Measurements from ENCODE around the gene CX3CR1. TPM values are rescaled to one million over a fixed set of nuclear protein-coding genes. Genes with fewer than 3 reads are reported as not detected.

The CX3CR1 gene
- total and polyA plus RNA-seq, 2 of the 4 experiments (the other 2 are of a cell fraction) = not detected

GRCh38 chr3:39224288-39224687 lies 55.5 kb downstream of the CX3CR1 start:
- intact Hi-C loops (cut with micrococcal nuclease) = no loop called here
- no peak for DNase-seq
- Histone ChIP-seq H2BK5ac (ENCODE audit: low read depth, low read length, poor library complexity, severe bottlenecking) (no peak overlapping the region), H3K4me3 (ENCODE audit: insufficient read depth, low read depth, low read length) (no peak overlapping the region), H3K79me1 (ENCODE audit: low read depth in 1 of 2, low read length in 2 of 2) (no peaks in the 10 kb centered on the region), H3K18ac (ENCODE audit: low read depth, low read length) (no peak overlapping the region), H3K56ac (ENCODE audit: extremely low read depth, insufficient read depth, low read length) (no peak overlapping the region), H2BK15ac (ENCODE audit: low read depth, low read length) (no peak overlapping the region), H2BK120ac (ENCODE audit: low read depth, low read length) (no peak overlapping the region), H2BK20ac (ENCODE audit: low read depth, low read length) (no peak overlapping the region), H2AK9ac (replicated peaks; ENCODE audit: low read depth, low read length, poor library complexity) (no peak overlapping the region), H3K14ac (replicated peaks; ENCODE audit: low read depth, low read length) (no peak overlapping the region), H4K91ac (ENCODE audit: insufficient read depth, low read depth, low read length) (no peak overlapping the region), H3K4me1 (ENCODE audit: control insufficient read depth, insufficient read depth, low read length) (no peaks in the 10 kb centered on the region), H4K5ac (ENCODE audit: low read depth, low read length) (no peak overlapping the region), H3K4ac (ENCODE audit: low read depth, low read length) (no peak overlapping the region), H3K9me1 (ENCODE audit: insufficient read depth, low read length) (no peaks in the 10 kb centered on the region), H3K9ac (ENCODE audit: low read depth, low read length) (no peak overlapping the region), H2AK5ac (ENCODE audit: low read depth, low read length) (no peak overlapping the region), H3K23ac (ENCODE audit: low read depth, low read length) (no peak overlapping the region), H3K4me2 (ENCODE audit: low read depth, low read length) (no peak overlapping the region), H3K27ac (ENCODE audit: insufficient read depth, low read length) (no peak overlapping the region), H4K8ac (ENCODE audit: low read depth in 2 of 2, low read length in 2 of 2) (no peak overlapping the region), H3K9me3 (ENCODE audit: control insufficient read depth, insufficient read depth, low read length) (no peaks in the 10 kb centered on the region), H3K27me3 (ENCODE audit: control insufficient read depth, insufficient read depth, low read length) (peaks cover 16% of the 10 kb centered on the region), H4K20me1 (ENCODE audit: insufficient read depth, low read length) (no peaks in the 10 kb centered on the region), H2AFZ (replicated peaks; ENCODE audit: low read length, poor library complexity) (no peak overlapping the region), H3K36me3 (ENCODE audit: control insufficient read depth, insufficient read depth, low read length) (no peaks in the 10 kb centered on the region)
- no peak for ATAC-seq (ENCODE audit: low read depth)
- TF ChIP-seq CHD1 (IDR thresholded peaks at IDR 0.05; ENCODE audit: low read depth, low read length) (no peak), USF2 (IDR thresholded peaks at IDR 0.05; ENCODE audit: low read depth, low read length) (no peak), MAFK (IDR thresholded peaks at IDR 0.05; ENCODE audit: low read depth, low read length) (no peak), ELK1 (IDR thresholded peaks at IDR 0.05; ENCODE audit: borderline replicate concordance, low read depth, low read length) (no peak), CEBPB (IDR thresholded peaks at IDR 0.05; ENCODE audit: low read depth, low read length) (no peak), RCOR1 (IDR thresholded peaks at IDR 0.05; ENCODE audit: insufficient replicate concordance, low read length) (no peak), SMC3 (IDR thresholded peaks at IDR 0.05; ENCODE audit: low read depth, low read length) (no peak), CTCF (conservative IDR thresholded peaks at IDR 0.05; ENCODE audit: low read depth, low read length) (no peak)
- dilution Hi-C loops (cut with HindIII; ENCODE audit: low sequenced_read_pairs, unreplicated experiment) = no loop called here
- no TSS peak for BruUV-seq (replicated peaks)
- ChIA-PET CTCF (no interaction called here), POLR2A (ENCODE audit: unreplicated experiment) (no interaction called here)
- WGBS, 2 experiments (ENCODE audit: extremely low coverage in 2 of 2, insufficient read length in 1 of 2) = no CpG with 5 or more reads among the region's 2 CpGs
- in situ Hi-C loops (cut with MboI; ENCODE audit: low sequenced_read_pairs) = no loop called here
